ENCODE measurements around the gene TPX2.

Gene TPX2

GRCh38 chr20:31843881-31844280 is 104.8 kb downstream of the TPX2 start:
- in situ Hi-C loops (cut with HindIII; ENCODE audit: low sequenced_read_pairs) = loop anchor here (10.0 kb wide), 1 partner anchor 201 kb away; no protein-coding TSS in a partner anchor

GRCh38 chr20:31844737-31845299 is 105.7 kb downstream of the TPX2 start:
- in situ Hi-C loops (cut with HindIII; ENCODE audit: low sequenced_read_pairs) = loop anchor here (10.0 kb wide), 1 partner anchor 200 kb away; no protein-coding TSS in a partner anchor

GRCh38 chr20:31845300-31845863 is 106.3 kb downstream of the TPX2 start, which contains the start of gene FOXS1:
Gene FOXS1 (minus strand): TSS chr20:31845604. CDS start chr20:31845542, 62 bp downstream.
- in situ Hi-C loops (cut with HindIII; ENCODE audit: low sequenced_read_pairs) = loop anchor here (10.0 kb wide), 1 partner anchor 199 kb away; no protein-coding TSS in a partner anchor

- in situ Hi-C loops (cut with HindIII; ENCODE audit: low sequenced_read_pairs) = loop anchor here (10.0 kb wide), 1 partner anchor 198 kb away; no protein-coding TSS in a partner anchor
Measured at GRCh38 chr20:31846793-31847138, 107.7 kb downstream of the TPX2 start.

- in situ Hi-C loops (cut with HindIII; ENCODE audit: low sequenced_read_pairs) = loop anchor here (10.0 kb wide), 1 partner anchor 196 kb away; no protein-coding TSS in a partner anchor
Measured at GRCh38 chr20:31848088-31848999, 109.3 kb downstream of the TPX2 start.

- in situ Hi-C loops (cut with HindIII; ENCODE audit: low sequenced_read_pairs) = loop anchor here (10.0 kb wide), 1 partner anchor 195 kb away; no protein-coding TSS in a partner anchor
Measured at GRCh38 chr20:31849306-31849930, 110.3 kb downstream of the TPX2 start.

Data from endothelial cell of hepatic sinusoid (primary cell).